LNCaP clone FGC (cell line): ENCODE results near the gene ROR2.

ENCODE experiments used
- DNase-seq: peaks from one replicate; pipeline ENCODE4 v3.0.0-alpha.2; 2011; ENCODE audit warnings: low read depth
- H3K4me3 ChIP-seq: 2 replicates; pipeline ENCODE4 v1.5.1; 2011; ENCODE audit warnings: mild to moderate bottlenecking, low read depth, low read length, control low read depth
- CTCF ChIP-seq: IDR thresholded peaks from 2 replicates; pipeline ENCODE4 v1.5.1; 2012; ENCODE audit warnings: mild to moderate bottlenecking; ENCODE audit not compliant: control insufficient read depth, insufficient read depth; ENCODE audit errors: extremely low read depth

ROR2 gene

DNA sequence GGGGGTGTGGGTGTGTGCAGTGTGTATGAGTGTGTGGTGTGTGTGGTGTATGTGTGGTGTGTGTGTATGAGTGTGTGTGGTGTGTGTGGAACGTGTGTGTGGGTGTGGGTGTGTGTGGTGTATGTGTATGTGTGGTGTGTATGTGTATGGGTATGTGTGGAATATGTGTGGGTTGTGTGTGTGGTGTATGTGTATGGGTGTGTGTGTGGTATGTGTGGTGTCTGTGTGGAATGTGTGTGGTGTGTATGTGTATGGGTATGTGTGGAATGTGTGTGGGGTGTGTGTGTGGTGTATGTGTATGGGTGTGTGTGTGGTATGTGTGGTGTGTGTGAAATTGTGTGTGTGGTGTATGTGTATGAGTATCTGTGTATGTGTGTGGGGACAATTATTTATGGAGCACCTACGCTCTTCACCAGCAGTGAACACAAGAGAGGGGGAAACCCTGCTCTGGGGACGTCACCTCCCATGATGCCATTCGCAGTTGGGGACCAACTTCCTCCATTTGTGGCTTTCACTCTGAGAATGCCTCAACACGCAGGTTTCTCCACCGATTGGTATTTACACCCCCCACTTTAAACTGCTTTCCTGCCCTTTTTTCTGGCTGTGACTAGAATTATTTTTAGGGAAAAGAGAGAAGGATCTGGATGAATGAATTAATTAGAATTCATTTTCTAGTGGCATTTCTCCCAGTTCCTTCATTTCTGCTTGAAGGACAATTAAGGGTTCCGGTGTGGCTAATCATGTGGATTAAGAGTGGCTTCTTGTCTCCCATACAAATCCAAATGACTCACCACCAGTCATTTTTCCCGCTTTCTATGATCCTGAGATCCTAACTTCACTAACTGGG is 238.1 kb downstream of the ROR2 start:
- TF ChIP-seq CTCF = no peak
- DNase-seq = no peak
- no peak overlapping the region for H3K4me3 ChIP-seq

- H3K4me3 ChIP-seq = no peak overlapping the region
- DNase-seq = no peak
These were observed 239.9 kb downstream of the ROR2 start for GRCh38 chr9:91710158-91710557.

DNA sequence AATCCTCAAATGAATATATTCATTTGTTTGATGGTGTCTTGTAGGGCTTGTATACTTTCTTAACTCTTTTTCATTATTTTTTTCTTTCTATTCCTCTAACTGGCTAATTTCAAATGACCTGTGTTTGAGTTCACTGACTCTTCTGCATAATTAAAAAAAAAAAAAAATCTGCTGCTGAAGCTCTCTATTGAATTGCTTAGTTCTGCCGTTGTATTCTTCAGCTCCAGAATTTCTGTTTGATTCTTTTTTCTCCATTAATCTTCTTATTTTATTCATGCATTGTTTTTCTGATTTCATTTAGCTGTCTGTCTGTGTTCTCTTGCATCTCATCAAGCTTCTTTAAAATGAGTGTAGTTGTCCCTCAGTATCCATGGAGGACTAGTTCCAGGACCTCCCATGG is 244.6 kb downstream of the ROR2 start:
- no peak for DNase-seq
- H3K4me3 ChIP-seq = no peak overlapping the region
- no peak for TF ChIP-seq CTCF

More at GRCh38 chr9:91710158-91710557, 239.9 kb downstream of the ROR2 start:
- TF ChIP-seq CTCF = no peak

DNA sequence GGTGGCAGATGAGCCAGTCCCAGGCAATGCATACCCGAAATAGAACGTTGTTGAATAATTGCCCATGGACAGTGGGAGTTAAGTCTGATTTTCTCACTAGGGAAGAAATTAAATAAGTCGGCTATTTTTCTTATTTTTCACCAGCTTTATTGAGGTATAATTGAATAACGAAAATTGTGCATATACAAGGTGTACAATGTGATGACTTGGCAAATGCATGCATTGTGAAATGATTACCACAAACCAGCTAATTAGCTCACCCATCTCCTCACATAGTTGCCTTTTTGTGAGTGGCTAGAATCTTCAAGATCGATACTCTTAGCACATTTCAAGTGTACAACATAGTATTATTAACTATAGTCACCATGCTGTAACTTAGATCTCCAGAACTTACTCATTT is 249.6 kb downstream of the ROR2 start:
- DNase-seq = no peak
- no peak for TF ChIP-seq CTCF
- no peak overlapping the region for H3K4me3 ChIP-seq

- DNase-seq = no peak
- no peak for TF ChIP-seq CTCF
- no peak overlapping the region for H3K4me3 ChIP-seq
These were observed 251.8 kb downstream of the ROR2 start for GRCh38 chr9:91698266-91698665.

GRCh38 chr9:91697201-91697600 is 252.8 kb downstream of the ROR2 start:
- TF ChIP-seq CTCF = no peak
- H3K4me3 ChIP-seq = no peak overlapping the region
- DNase-seq = no peak
